M059J (cell line): ENCODE data around the gene TLE3. TPM values are rescaled to one million over a fixed set of nuclear protein-coding genes. Genes with fewer than 3 reads are reported as not detected.

ENCODE experiments used
- DNase-seq: peaks from one replicate; pipeline ENCODE4 v3.0.0-alpha.2; 2012; ENCODE audit warnings: low read depth
- total RNA-seq: library from RNA; depleted of rRNA; stranded (reverse); fragments of >200 nt; shearing (Covaris generic); gene quantifications from 2 replicates; pipeline ENCODE4 v1.2.3, GENCODE V29; 2014

The TLE3 gene
- total RNA-seq, 1 experiment from 2014 or later, result 6.4 TPM

DNA sequence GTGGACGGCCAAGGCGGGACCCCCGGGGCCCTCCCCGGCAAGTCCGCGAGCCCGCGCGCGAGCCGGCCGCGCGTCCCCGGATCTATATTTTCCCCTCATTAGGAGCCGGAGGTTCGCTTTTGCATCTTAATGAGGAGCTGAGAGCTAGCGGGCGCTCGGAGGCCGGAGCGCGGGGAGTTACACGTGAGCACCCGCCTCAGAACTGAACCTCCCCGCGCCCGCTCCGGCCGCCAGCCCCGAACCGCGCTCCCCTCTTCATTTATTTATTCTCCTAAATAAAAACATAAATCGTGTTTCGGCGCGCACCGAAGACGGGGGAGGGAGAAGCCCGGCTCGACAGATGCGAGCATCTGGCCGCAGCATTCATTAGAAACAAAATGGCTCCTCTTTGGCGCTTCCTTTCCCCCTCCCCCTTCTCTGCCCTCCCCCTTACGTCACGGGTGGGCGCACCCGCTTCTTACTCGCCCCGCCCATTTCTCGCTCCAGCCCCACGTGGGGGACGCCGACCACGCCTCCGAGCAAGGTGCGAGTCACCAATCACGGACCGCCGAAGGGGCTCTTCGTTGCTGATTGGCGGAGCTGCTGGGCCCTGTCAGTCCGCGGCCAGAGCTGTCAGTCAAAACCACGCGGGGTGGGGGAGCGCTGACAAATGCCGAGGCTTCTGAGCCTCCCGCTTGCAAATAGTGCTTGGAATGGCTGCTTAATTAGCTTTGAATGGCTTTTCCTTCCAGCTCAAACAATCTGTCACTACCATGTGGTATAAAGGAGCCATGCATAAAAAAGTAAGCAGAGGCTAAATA, 1.6 kb upstream of the TLE3 start:
- peak; percentile 95 for DNase-seq

DNA sequence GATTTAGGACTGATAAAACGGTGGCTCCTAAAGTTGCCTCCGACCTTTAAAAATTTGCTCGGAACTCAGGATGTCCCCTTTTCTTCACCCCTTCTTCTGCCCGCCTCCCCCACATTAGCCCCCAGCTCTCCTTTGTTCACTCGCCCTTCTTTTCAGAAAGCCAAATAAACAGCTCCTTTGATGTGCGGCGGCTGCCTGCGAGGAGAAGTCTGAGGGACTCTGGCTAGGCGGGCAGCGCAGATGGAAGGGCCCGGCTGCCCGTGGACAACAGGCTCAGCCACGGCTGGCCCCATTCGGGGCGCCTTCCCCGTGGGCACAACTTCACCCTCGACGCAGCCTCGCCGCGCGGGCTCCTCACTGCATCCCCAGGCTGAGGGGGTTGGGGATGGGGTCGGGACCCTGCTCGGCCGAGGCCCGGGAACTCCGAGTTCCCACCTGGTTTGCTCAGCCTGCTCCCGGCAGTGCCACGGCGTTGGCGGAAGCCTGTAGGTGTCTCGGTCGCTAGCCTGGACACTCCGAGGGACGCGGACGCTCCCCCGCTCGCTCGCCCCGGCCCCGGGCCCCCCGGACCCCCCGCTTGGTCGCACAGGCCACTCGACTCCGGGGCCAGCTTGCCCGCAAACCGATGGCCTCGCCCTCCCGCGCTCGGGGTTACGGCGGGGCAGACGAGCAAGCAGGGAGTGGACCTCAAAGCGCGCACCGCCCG, 897 bp upstream of the TLE3 start:
- peak; percentile 24 for DNase-seq

DNA sequence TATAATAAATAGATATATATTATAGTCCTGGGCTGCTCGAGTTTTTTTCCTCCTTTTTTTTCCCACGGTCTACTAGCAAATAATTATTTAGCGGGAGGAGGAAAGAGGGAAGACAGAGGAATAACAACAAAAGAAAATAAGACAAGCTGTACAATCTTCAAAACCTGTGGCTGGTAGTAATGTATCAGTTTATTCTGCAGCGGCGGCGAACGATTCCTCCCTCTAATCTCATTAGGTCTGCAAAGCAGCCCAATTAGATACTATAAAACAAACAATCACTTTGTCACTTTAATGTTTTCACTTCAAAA, 390 bp upstream of the TLE3 start:
- DNase-seq, result no peak

DNA sequence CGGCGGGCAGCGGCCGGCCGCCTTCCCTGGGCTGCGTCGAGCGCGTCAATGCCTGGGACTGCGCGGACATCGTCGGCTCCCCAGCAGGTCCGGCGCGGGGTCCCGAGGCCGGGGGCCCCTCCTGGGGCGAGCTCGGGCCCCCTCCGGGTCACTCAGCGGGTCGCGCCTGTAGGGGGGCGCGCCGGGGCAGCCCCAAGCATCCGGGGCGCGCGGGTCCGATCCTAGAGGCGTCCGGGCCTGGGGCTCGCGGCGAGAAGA, 725 bp downstream of the TLE3 start:
- DNase-seq, result no peak

DNA sequence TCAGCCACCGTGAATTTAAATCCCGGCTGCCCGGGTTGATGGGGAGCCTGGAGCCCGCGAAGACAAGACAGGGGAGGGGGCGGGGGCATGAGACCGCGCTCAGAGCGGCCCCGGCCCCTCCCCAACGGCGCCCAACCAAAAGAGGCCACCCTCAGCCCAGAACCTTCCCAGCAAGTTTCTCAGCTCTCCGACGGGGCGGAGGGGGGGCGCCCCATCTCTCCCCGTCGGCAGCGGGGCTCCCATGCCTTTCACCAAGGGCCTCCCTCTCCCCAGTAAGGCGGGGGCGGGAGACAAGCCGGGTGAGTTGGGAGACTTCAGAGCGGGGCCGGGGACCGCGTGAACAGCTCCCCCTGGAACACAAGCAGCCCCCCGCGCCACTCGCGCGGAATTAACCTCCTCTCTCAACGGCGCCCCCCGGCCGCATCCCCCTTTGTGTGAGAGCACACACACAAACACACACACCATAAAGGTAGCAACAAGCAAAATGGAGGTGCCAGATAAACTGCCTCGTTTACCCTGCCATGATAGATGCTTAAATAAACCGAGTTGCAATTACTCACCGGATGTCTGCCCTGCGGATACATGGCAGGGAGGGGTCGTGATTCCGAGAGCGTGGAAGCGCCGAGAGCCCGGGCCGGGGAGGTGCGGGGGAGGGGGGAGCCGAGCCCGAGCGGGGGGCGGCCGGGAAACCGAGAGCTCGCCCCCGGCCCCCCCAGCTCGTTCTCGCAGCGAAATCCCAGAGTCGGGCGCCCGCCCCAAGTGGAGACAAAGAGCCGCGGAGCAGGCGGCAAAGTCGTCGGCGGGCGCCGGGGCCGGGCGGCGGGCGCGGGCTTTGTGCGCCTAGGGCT, 1.3 kb downstream of the TLE3 start:
- DNase-seq, result peak; percentile 63

DNA sequence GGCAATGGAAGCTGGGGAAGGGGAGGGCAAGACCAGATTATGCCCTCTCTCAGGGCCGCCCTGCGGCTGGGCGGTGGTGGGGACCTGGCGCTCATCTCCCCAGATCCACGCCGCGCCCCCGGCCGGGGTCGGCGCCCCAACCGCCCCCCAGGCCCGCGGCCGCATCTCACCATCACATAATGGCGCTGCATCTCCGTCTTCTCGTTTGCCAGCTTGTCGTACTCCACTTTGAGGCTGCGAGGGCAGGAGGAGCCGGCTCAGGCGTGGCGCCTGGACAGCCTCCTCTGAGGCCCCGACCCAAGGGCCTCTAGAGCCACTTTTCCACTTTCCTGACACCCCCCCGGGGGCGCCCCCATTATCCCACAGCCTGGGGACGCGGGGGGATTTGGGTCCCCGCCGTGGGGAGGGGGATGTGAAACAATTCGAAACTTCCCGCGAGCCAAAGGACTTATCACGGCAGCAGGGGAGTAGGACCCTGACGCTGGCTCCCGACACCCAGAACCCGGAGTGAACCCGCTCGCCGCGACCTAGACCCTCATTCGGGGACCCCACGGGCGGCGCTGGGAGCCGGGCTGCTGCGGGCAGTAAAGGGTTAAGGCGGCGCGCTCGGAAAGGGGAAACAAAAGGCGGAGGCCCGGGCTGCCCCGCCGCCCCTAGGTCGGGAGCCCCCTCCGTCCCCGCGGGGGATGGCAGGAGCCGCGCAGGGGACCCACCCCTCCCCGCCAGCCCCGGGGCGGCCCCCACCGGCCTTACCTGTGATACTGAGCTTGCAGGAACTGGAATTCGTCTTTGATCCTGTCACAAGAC, 2.1 kb downstream of the TLE3 start:
- DNase-seq, result no peak

DNA sequence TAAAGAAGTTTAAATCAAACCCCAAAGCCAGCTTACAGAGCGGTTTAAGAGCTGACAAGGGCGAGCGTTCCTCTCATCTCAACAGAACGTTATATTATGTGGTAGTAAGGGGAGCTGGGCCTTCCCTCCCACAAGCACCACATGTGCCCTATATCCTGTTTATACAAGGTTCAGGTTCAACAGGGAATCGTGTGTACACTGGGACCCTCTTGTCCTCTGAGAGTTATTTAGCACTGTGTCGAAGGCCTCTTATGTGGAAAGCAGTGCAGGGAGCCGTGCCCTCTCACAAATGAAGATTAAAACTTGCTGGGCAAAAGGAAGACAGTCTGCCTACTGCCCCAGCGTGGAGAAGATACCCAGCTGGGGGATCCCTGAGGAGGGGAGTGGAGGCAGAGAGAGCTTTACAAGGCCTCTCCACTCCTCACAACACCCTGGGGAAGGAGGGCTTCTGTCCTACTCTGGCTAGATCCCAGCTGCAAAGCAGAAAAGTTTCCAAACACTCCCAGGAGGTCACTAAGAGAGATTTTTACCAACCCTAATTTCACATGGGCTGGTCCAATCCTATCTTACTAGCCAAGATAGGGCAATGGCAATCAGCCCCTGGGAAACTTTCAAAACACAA, 2.9 kb downstream of the TLE3 start:
- DNase-seq, result no peak

DNA sequence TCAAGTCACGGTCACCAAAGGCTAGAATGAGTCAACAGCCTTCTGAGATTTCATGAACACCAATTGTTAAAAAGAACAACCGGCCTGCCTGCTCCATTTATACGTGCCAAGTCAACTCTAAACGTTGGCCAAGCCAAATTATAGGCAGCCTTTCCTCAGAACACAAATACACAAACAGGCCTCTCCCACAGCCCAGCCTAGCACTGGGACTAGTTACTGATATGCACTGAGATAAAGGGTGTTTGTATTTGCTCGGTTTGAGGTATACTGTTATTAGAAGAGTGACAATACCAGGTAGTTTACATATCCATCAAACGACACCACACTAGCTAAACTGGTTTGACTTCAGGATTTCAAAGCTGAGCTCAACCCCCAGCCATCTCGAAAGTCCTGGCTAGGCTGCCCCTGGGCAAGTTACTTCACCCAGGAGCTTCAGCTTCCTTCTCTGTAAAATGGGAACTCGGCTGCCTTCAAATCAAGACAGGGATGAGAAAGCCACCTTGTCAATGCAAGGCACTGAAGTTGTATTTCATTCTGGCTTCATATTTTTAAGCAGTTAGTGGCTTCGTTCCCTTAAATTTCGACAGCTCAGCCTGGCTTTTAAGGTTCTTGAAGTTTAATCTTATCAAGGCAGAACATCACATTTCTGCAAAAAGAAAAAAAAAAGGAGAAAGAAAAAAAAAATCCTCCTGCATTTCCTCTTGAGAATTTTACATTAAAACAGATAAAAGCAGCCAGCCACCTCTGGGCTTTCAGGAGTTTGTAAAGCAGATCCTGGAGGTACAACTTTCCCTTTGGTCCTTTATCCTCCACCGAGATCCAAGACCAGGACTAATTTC, 4.0 kb downstream of the TLE3 start:
- DNase-seq, result peak; percentile 10

DNA sequence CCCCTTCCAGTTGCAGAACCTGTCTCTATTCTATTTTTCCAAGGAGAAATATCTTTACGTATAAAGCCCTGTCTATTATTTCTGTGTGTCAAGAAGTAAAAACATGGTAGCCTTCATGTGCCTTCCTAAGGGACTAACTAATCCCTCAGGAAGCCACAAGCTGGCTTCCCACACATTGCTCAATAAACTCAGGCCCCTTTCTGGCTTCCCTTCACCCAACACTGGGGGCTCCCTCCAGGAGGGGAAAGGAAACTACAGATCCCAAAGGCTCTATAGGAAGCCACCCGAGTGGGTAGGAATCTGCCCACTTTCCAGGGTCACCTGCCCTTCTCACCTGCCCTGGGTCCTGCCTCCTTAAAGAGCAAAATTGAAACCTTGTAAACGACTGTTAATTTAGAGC, 4.6 kb downstream of the TLE3 start:
- no peak for DNase-seq

DNA sequence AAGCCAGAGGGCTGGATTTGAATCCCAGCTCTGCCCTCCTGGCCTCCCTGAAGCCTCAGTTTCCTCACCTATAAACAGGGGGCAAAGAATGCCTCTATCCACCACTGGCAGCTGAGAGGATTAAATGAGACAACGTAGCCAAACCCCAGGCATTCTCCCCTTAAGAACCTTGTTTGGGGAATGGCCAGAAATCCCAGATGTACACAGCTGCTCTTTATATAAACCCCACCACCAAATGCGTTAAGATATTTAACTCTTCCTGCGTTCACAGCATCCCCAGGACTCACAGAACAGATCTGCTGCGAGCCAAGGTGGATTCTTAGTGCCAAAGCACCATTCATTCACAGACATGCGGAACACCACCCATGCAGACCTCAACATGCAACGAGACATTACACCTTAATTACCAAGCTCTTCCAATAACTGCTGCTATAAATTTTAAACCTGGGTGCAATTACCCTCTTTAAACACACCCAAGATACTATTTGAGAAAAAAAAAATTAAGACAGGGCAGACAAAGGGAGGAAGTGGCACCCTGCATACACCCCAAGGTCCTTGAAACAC, 5.2 kb downstream of the TLE3 start:
- no peak for DNase-seq

DNA sequence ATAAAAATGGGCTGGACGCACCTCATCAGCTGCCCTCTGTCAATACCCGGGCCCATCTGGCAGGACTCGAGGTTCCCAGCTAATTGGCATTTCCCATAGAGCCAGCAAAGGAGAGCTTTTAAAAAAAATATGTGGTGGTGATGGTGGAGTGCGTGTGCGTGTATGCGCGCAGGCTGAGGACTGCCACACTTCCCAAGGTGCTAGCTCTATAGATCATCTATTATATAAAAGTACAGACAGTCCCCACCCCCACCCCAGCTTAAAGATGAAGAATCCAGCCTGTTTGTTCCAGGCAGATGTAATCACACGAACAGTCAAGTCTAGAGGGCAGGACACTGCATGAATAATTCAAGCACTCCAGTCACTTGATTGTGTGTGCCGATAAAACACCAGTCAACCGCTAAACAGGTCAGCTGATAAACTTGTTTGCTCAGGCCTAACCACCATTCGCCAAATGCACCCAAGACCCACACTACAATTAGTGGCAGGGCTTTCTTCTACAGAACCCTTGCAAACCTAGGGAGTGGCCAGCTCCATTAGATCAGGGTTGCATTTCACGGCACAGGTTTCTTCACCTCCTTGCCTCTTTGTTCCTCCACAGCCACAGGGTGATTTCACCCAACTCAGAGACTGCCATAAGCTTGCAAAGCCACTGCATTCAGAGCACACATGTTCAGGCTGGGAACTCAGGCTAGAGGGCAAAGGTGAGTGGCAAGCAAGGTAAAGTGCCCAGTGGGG, 5.8 kb downstream of the TLE3 start:
- DNase-seq, result peak; percentile 27

DNA sequence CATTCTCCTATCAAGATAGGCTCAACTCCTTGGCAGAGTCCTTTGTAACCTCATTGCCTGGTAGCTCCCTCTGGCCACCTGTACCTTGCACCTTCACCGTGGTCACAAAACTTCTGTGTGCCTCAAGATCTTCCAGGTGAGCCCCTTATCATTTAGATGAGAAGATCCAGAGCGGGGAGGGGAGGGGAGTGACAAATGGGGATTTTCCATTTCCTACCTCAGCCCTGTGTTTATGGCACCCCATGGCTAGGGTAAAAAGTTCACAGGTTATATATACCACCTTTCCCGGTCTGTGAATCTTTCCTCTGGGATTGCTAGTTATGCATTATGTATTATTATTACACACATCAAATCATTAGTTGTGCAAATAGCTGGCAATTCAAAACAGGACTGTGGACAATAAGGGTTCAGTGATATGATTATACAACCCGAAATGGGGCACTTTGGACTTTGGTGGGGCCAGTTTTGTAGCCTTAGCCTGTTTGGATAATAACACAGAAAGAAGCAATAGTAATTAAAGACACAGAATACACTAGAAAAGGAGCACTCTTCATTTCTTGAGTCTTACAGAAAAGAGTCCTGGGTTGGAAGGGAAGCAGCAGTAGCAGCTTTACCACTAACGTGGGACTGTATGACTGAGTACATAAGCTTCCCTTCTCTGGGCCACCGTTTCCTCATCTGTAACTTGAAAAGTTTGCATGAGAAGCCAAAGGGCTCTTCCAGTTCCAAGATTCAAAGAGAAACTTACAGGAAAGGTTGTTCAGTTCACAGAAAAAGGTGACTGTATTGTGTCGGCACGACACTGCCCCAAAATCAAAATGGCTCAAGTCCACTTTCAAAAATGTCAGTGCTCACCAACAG, 7.1 kb downstream of the TLE3 start:
- no peak for DNase-seq

DNA sequence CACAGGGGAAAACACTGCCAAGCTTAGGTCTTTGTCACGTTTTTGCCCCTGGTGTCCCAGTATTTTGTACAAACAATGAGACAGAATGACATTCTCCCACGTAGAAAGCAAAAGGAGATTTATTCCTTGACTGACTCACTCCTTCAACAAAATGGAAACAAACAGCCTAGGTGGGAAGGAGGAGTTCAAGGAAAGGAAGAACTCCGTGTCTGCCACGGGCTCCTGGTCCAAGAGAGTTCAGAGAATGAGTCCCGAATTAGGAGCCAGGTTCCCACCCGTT, 8.1 kb downstream of the TLE3 start:
- no peak for DNase-seq

DNA sequence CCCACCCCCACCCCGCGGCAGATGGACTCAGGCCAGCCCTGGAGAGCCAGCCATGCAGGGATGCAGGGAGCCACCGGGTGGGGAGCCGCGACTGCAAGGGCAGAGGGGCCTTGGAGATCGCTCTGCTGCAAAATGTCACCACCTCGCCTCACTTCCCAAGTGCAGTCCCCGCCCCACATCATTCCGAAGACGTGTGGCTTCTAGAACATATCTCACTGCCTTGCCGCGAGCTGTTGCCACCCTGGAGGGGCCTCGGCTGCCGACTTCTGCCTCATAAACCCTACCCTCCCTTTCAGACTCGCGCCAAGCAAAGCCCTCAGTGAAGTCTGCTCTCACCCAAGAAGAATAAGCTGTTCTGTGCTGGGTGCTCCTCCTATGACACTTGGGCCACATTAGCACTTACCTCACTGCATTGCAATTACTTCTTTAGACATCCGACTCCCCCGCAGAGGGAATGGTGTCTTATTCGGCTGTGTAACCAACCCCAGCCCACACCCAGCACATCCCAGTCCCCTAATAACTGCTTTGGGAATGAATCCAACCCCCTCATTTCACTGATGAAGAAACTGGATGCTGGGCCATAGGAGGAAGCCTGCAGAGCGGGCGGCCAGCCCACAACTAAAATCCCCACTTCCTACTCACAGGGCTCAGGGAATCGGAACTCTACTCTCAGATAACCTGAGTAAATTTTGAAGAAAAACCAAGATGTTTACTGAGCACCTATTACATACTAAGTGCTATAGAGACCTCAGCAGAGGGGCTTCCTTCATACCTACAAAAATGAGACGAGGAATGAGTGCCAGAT, 8.6 kb downstream of the TLE3 start:
- DNase-seq, result no peak

DNA sequence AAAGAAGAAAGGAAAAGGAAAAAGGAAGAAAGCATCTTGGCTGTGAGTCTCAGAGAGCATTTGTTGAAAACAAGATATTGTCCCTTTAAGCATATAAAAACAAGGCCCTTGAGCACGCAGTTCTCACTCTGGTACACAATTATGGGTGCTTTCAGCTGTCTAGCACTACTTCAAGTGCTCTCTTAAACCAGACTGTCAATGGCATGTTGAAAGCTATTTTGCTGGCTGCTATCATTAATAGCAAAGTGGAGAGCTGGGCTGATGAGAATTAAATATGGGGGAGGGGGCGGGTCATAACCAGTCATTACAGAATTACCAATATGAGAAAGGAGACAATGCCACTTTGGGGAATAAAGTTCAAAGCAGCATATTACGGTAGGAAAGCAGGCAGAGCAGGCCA, 9.3 kb downstream of the TLE3 start:
- no peak for DNase-seq

DNA sequence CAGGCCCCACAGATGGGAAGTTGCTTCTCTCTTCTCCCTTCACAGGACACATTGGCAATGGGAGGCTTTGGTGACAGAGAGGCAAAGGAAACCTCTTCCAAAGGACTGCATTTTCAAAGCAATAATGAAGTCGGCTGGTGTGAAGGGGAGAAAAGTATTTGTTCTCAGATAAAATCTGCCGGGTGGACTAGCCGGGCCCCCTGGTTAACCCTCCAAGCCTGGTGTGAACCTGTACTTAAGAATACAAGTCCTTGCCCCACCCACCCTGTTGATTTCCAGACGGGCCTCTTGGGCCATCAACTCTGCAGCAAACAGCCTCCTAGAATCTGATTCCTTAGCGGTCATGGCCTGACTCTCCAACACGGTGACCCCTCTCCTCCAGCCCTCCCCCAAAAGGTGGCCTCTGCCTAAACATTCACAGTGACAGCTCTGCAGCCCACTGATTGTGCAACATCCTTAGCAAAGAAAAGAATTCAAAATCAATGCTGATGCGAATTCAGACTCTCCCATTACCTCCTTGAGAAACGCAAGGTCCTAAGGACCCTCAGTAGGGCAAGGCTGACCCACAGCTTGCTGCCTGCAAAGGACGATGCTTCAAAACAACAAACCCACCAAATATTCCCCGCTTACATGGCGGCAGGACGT, 9.9 kb downstream of the TLE3 start:
- no peak for DNase-seq

DNA sequence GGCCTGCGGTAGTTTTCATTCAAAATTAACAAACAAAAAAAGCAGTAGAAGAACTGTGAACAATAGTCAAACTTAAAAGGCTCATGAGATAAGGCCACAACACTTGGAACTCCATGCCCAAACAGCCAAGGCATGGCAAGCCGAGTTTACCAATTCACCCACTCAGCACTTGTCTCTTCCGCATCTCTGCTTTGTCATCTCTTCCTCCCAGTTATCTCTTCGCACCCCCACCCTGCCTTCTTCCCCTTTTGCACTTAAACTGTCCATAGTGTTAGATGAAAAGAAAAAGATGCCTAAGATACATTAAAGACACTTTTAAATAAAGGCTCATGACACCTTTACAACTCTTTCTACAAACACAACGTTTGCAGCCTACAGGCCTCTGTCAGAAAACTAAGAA, 11.1 kb downstream of the TLE3 start:
- no peak for DNase-seq

DNA sequence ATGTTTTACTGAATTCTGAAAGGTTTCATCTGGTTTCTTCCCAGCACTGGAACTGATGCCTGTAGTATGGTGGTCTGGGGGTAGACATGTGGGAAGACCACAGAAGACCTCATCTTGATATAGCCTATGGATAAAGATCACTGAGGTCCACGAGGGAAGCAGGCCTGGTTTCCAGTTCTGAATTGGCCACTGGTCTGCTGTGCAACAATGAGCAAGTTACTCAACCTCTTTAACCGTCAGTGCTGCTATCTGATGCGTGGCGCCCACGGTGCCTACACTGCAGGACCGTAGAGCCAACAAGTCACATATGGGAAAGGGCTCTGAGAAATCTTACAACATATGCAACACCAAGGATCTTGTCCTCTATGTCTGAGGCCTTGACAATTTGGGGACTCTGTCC, 13.3 kb downstream of the TLE3 start:
- no peak for DNase-seq
